Bronchial epithelial cell (primary cell): Measurements from ENCODE around the gene UBASH3B. TPM values are rescaled to one million over a fixed set of nuclear protein-coding genes. Genes with fewer than 3 reads are reported as not detected.

Experiments used
- DNase-seq: peaks from one replicate; pipeline ENCODE4 v3.0.0-alpha.2; 2010; ENCODE audit warnings: low read depth
- FAIRE-seq: peaks from 2 replicates; lab custom pipeline; 2011; peaks lifted over from hg19 to GRCh38; lab: Jason Lieb, UNC
- H3K27me3 ChIP-seq: 2 replicates; pipeline ENCODE4 v1.5.1; 2011; ENCODE audit warnings: low read length; ENCODE audit not compliant: control insufficient read depth, insufficient read depth
- H3K36me3 ChIP-seq: 2 replicates; pipeline ENCODE4 v1.5.1; 2011; ENCODE audit warnings: low read length; ENCODE audit not compliant: control insufficient read depth, insufficient read depth
- H3K4me3 ChIP-seq: 2 replicates; pipeline ENCODE4 v1.5.1; 2011; ENCODE audit warnings: mild to moderate bottlenecking, low read depth, low read length, control low read depth
- total RNA-seq: library from RNA; depleted of rRNA; stranded (reverse); fragments of >200 nt; gene quantifications from 2 replicates; pipeline ENCODE4 v1.2.1, GENCODE V29; 2014
- TF ChIP-seq, protein P1 (sequence below): IDR thresholded peaks from 2 replicates; pipeline ENCODE4 v1.5.1; 2011; ENCODE audit warnings: mild to moderate bottlenecking, moderate library complexity, low read length, control low read depth, inconsistent platforms; ENCODE audit not compliant: insufficient read depth, severe bottlenecking

Gene UBASH3B
- total RNA-seq, 1 donor from 2014 or later, result 10.0 TPM

- TF ChIP-seq, protein P1, sequence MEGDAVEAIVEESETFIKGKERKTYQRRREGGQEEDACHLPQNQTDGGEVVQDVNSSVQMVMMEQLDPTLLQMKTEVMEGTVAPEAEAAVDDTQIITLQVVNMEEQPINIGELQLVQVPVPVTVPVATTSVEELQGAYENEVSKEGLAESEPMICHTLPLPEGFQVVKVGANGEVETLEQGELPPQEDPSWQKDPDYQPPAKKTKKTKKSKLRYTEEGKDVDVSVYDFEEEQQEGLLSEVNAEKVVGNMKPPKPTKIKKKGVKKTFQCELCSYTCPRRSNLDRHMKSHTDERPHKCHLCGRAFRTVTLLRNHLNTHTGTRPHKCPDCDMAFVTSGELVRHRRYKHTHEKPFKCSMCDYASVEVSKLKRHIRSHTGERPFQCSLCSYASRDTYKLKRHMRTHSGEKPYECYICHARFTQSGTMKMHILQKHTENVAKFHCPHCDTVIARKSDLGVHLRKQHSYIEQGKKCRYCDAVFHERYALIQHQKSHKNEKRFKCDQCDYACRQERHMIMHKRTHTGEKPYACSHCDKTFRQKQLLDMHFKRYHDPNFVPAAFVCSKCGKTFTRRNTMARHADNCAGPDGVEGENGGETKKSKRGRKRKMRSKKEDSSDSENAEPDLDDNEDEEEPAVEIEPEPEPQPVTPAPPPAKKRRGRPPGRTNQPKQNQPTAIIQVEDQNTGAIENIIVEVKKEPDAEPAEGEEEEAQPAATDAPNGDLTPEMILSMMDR, result no peak
- Histone ChIP-seq H3K4me3 (no peak overlapping the region), H3K36me3 (no peaks in the 10 kb centered on the region), H3K27me3 (no peaks in the 10 kb centered on the region)
- no peak for DNase-seq
- FAIRE-seq, result no peak
Measured at GRCh38 chr11:122847466-122847865, 191.9 kb downstream of the UBASH3B start.

GRCh38 chr11:122848186-122848585, 192.7 kb downstream of the UBASH3B start:
- DNase-seq, result no peak
- no peaks in the 10 kb centered on the region for H3K27me3 ChIP-seq
- FAIRE-seq, result no peak
- no peaks in the 10 kb centered on the region for H3K36me3 ChIP-seq
- no peak overlapping the region for H3K4me3 ChIP-seq
- TF ChIP-seq, protein P1, result no peak

DNA sequence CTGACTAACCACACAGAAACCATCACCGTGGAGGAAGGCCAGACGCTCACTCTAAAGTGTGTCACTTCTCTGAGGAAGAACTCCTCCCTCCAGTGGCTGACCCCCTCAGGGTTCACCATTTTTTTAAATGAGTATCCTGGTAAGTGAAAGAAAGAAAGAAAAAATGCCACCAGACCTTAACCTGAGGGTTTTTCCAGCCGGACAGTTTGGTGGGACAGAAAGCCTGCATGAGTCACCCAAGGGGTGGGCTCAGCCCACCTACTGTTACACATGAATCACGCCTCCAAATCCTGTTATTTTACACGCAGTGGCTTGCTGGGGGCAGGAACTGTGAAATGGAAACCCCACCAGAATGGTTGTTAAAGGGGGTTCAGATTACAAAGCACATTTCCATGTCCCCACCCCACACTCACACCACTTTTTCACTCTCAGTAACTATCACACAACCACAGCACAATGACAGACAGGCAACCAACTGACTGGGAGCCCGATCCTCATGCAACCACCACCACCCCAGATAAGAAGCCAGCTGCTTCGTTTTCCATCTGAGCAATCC, 194.6 kb downstream of the UBASH3B start:
- H3K36me3 ChIP-seq, result no peaks in the 10 kb centered on the region
- TF ChIP-seq, protein P1, result no peak
- FAIRE-seq (no peak), DNase-seq (peak; percentile 69)
- no peaks in the 10 kb centered on the region for H3K27me3 ChIP-seq
- H3K4me3 ChIP-seq, result no peak overlapping the region

- Histone ChIP-seq H3K4me3 (no peak overlapping the region), H3K36me3 (no peaks in the 10 kb centered on the region), H3K27me3 (no peaks in the 10 kb centered on the region)
- TF ChIP-seq, protein P1, result no peak
- no peak for FAIRE-seq
- DNase-seq, result peak; percentile 11
Measured at GRCh38 chr11:122851366-122851966, 195.9 kb downstream of the UBASH3B start.

- Histone ChIP-seq H3K36me3 (no peaks in the 10 kb centered on the region), H3K4me3 (no peak overlapping the region), H3K27me3 (no peaks in the 10 kb centered on the region)
- peak; percentile 61 for DNase-seq
- peak; percentile 7 for FAIRE-seq
- TF ChIP-seq, protein P1, result no peak
Measured at GRCh38 chr11:122852074-122852795, 196.7 kb downstream of the UBASH3B start.
